ENCODE results near the gene CXCL17. TPM values are rescaled to one million over a fixed set of nuclear protein-coding genes. Genes with fewer than 3 reads are reported as not detected.

CXCL17 gene
- total RNA-seq, 1 experiment from 2014 or later: 0.32 TPM

DNA sequence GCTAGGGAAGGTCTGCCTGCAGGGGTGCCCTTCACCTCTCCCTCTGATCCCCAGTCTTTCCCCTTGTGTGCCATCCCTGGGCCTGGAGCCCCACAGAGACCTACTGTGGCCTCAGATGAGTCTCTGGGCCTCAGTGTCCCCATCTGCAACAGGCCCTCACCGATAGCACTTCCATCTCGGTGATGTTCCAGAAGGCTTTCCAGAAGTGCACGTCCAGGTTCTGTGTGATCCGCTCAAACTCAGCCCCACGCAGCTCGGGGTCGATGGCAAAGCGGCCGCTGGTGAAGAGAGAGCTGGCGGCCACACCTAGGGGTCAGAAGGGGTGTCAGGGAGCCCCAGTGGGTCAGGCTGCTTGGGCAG lies 35.0 kb downstream of the CXCL17 start (continued):
- TF ChIP-seq, protein P1, sequence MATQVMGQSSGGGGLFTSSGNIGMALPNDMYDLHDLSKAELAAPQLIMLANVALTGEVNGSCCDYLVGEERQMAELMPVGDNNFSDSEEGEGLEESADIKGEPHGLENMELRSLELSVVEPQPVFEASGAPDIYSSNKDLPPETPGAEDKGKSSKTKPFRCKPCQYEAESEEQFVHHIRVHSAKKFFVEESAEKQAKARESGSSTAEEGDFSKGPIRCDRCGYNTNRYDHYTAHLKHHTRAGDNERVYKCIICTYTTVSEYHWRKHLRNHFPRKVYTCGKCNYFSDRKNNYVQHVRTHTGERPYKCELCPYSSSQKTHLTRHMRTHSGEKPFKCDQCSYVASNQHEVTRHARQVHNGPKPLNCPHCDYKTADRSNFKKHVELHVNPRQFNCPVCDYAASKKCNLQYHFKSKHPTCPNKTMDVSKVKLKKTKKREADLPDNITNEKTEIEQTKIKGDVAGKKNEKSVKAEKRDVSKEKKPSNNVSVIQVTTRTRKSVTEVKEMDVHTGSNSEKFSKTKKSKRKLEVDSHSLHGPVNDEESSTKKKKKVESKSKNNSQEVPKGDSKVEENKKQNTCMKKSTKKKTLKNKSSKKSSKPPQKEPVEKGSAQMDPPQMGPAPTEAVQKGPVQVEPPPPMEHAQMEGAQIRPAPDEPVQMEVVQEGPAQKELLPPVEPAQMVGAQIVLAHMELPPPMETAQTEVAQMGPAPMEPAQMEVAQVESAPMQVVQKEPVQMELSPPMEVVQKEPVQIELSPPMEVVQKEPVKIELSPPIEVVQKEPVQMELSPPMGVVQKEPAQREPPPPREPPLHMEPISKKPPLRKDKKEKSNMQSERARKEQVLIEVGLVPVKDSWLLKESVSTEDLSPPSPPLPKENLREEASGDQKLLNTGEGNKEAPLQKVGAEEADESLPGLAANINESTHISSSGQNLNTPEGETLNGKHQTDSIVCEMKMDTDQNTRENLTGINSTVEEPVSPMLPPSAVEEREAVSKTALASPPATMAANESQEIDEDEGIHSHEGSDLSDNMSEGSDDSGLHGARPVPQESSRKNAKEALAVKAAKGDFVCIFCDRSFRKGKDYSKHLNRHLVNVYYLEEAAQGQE (IDR thresholded peaks at IDR 0.05; ENCODE audit: low read depth): no peak
- no peak for TF ChIP-seq EZH2phosphoT487 (IDR thresholded peaks at IDR 0.05; ENCODE audit: borderline replicate concordance)
- TF ChIP-seq FOSL1 (IDR thresholded peaks at IDR 0.05; ENCODE audit: low read depth): no peak
- no peak for TF ChIP-seq EZH2 (IDR thresholded peaks at IDR 0.05)
- no peak for TF ChIP-seq RAD21 (IDR thresholded peaks at IDR 0.05; ENCODE audit: low read depth)
- no peak for TF ChIP-seq CBX3 (IDR thresholded peaks at IDR 0.05; ENCODE audit: low read depth)
- no peak for TF ChIP-seq POLR2AphosphoS5 (IDR thresholded peaks at IDR 0.05; ENCODE audit: low read depth, low read length)
- TF ChIP-seq ZNF274 (IDR thresholded peaks at IDR 0.05; ENCODE audit: low read depth, low read length): no peak
- TF ChIP-seq, protein P2, sequence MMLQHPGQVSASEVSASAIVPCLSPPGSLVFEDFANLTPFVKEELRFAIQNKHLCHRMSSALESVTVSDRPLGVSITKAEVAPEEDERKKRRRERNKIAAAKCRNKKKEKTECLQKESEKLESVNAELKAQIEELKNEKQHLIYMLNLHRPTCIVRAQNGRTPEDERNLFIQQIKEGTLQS (IDR thresholded peaks at IDR 0.05): no peak

DNA sequence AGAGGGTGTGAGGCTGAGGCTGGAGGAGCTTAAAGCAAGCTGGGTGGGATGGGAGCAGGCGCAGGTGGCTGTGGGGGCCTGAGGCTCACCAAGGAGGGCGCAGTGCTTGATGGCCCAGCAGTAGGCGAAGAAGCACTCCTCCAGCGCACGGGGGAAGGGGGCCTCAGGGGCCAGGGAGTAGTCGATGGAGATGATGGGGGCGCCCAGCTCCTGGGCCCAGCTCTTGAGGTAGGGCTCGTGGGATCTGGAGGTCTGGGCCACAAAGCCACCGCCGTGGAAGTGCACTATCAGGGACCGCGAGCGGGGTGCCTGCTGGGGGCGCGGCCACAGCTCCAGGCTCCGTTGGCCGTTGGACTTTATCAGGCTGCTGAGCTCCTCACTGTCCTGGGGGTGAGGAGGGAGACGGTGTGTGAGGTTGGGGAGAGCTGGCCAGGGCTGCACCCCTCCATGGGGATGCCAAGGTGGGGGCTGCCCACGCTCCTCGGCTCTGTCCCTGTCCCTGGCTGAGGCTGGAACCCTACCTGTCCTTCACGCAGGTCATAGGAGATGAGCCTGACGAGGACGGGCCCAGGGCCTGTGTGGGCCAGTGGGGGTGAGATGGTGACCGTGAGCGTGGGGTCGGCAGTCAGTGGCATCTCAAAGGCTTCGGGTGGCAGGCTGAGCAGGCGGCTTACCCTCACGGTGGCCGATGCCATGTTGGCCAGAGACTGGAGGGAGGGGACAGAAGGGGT lies 35.5 kb downstream of the CXCL17 start:
- ChIA-PET RAD21 (ENCODE audit: low non-redundant PET in 1 of 2, low total read pairs in 2 of 2, uncharacterized antibody in 2 of 2, unreplicated experiment in 2 of 2) (no interaction called here), CTCF (no interaction called here), POLR2A (no interaction called here)
- Histone ChIP-seq H3K4me2 (ENCODE audit: low read length) (no peak overlapping the region), H2AFZ (ENCODE audit: low read depth, low read length, poor library complexity, severe bottlenecking) (no peak overlapping the region), H4K20me1 (ENCODE audit: insufficient read depth) (no peaks in the 10 kb centered on the region), H3K27ac (ENCODE audit: low read depth, low read length) (no peak overlapping the region), H3K9me3 (ENCODE audit: control insufficient read depth in 1 of 2, insufficient read depth in 1 of 2, low read depth in 1 of 2, low read length in 2 of 2) (no peaks in the 10 kb centered on the region), H3K9me2 (ENCODE audit: insufficient read depth) (no peaks in the 10 kb centered on the region), H3K4me1 (ENCODE audit: control insufficient read depth in 1 of 2, insufficient read depth in 2 of 2, low read length in 2 of 2) (peaks cover 11 to 16% of the 10 kb centered on the region in 2 experiments), H3K36me3 (ENCODE audit: control insufficient read depth in 1 of 2, insufficient read depth in 2 of 2, low read length in 2 of 2) (no peaks in the 10 kb centered on the region; a peak in 2 of 4 replicates), H3K79me2 (ENCODE audit: insufficient read depth, low read length) (peaks cover 4% of the 10 kb centered on the region; the same call in 1 of the 2 replicates), H3K27me3 (ENCODE audit: insufficient read depth, low read length) (no peaks in the 10 kb centered on the region), H3K4me3 (replicated peaks in 1 of 2; ENCODE audit: low read depth in 1 of 2, low read length in 2 of 2) (no peak overlapping the region), H3K9ac (ENCODE audit: low read length) (no peak overlapping the region)
- intact Hi-C loops (cut with micrococcal nuclease): no loop called here
- ATAC-seq (no peak), DNase-seq (ENCODE audit: low read depth, low spot score) (no peak)
- BruUV-seq (replicated peaks): no TSS peak
- no peak for TF ChIP-seq JUND (IDR thresholded peaks at IDR 0.05)
- TF ChIP-seq ZFX (IDR thresholded peaks at IDR 0.05): no peak
- TF ChIP-seq EZH2 (IDR thresholded peaks at IDR 0.05): no peak
- no peak for TF ChIP-seq YY1 (IDR thresholded peaks at IDR 0.05; ENCODE audit: extremely low read depth, insufficient replicate concordance, low read depth, low read length)
- no peak for TF ChIP-seq TCF7L2 (IDR thresholded peaks at IDR 0.05; ENCODE audit: borderline replicate concordance, extremely low read depth, insufficient read depth, insufficient read length)
- TF ChIP-seq, protein P3, sequence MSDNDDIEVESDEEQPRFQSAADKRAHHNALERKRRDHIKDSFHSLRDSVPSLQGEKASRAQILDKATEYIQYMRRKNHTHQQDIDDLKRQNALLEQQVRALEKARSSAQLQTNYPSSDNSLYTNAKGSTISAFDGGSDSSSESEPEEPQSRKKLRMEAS (IDR thresholded peaks at IDR 0.05): no peak
- no peak for TF ChIP-seq EZH2phosphoT487 (IDR thresholded peaks at IDR 0.05; ENCODE audit: borderline replicate concordance)
- no peak for TF ChIP-seq SIN3A (IDR thresholded peaks at IDR 0.05; ENCODE audit: low read depth)

Data from HCT116 (cell line).